Gastroesophageal sphincter (tissue), 3 donors: ENCODE data around the gene BTLA.

ENCODE experiments used
- CTCF ChIP-seq, 4 experiments: fragments of 200-600 bp in 2 of 4; fragments of 450-650 bp in 2 of 4; sonication (generic) in 1 of 4; IDR thresholded peaks; one replicate each; pipeline ENCODE4 v1.5.1; 2017 to 2019; ENCODE audit warnings: antibody characterized with exemption in 4 of 4, mild to moderate bottlenecking in 2 of 4, moderate library complexity in 2 of 4
- POLR2A ChIP-seq, 2 donors: fragments of 450-650 bp; IDR thresholded peaks; one replicate each; pipeline ENCODE4 v1.6.1; 2017; ENCODE audit warnings: antibody characterized with exemption in 2 of 2, mild to moderate bottlenecking in 2 of 2, moderate library complexity in 1 of 2
- POLR2AphosphoS5 ChIP-seq: sonication (generic); formaldehyde crosslinking; IDR thresholded peaks from one replicate; pipeline ENCODE4 v1.6.1; 2017; ENCODE audit warnings: antibody characterized with exemption

DNA sequence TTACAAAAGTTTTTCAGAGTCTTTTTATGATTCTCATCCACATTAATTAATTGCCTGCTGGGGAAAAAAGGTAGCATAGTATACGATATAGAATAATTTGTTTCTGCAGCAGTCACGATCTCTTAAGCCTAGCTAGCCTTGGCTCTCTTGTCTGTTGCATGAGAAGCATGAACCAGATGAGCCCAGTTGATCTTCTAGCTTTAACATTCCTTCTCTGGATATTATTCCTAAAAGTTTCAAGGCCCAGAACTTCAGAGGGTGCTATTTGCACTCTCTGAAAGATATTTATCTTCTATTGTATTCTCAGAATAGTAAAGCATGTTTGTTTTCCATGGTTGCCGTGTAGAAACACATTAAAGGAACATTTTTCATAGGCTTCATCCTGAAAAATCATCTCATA, 69.3 kb downstream of the BTLA start:
- TF ChIP-seq POLR2A (IDR thresholded peaks at IDR 0.05) (no peak), CTCF (IDR thresholded peaks at IDR 0.05) (no peak), POLR2AphosphoS5 (no peak)
